ENCODE measurements around the gene PPP1R14B. TPM values are rescaled to one million over a fixed set of nuclear protein-coding genes. Genes with fewer than 3 reads are reported as not detected.

Gene PPP1R14B
- total RNA-seq, 2 donors from 2014 or later, result 113 to 234 TPM

DNA sequence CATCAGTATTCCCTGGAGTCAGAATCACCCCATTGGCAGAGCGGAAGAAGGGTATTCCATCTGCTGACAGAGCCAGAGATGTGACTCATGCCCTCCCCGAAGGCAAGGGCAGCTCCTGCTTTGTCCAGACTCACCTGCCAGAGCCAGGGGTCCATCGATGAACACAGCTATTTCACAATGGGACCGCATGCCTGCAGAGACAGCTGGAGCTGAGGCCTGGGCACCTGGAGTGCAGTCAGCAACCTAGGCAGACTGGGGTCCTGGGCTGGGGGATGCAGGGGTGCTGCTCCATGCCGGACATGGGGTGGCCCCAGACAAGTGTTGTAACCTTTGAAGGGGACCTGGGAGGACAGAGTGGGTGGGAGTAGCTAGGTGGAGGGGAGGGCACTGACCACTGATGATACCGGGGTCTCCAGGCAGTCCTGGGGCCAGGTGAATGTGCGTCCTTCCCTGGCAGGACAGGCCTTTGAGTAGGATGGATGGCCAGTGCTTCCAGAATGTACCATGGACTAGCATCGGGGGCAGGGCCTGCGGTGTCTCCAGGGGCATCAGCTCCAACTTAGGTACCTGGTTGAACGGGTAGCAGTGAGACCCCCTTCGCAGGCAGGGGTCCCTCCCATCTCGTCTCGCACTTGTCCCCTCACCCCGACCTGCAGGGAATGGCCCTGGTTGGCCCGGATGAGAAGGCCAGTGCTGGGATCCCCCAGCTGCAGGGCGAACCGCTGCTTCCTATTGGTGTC lies 22.4 kb downstream of the PPP1R14B start:
- Histone ChIP-seq H3K27me3 (no peaks in the 10 kb centered on the region), H3K9ac (ENCODE audit: low read depth in 2 of 2, low read length in 2 of 2) (peak overlapping the region in 1 of 2 donors; percentile 28), H3K9me3 (no peaks in the 10 kb centered on the region), H3K4me1 (peaks cover 16% of the 10 kb centered on the region), H3K27ac (no peak overlapping the region), H3K36me3 (no peaks in the 10 kb centered on the region), H3K4me3 (no peak overlapping the region)
- DNase-seq, result no peak
- TF ChIP-seq, protein P1, sequence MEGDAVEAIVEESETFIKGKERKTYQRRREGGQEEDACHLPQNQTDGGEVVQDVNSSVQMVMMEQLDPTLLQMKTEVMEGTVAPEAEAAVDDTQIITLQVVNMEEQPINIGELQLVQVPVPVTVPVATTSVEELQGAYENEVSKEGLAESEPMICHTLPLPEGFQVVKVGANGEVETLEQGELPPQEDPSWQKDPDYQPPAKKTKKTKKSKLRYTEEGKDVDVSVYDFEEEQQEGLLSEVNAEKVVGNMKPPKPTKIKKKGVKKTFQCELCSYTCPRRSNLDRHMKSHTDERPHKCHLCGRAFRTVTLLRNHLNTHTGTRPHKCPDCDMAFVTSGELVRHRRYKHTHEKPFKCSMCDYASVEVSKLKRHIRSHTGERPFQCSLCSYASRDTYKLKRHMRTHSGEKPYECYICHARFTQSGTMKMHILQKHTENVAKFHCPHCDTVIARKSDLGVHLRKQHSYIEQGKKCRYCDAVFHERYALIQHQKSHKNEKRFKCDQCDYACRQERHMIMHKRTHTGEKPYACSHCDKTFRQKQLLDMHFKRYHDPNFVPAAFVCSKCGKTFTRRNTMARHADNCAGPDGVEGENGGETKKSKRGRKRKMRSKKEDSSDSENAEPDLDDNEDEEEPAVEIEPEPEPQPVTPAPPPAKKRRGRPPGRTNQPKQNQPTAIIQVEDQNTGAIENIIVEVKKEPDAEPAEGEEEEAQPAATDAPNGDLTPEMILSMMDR (IDR thresholded peaks at IDR 0.05), result no peak
- intact Hi-C loops (cut with DNase I), result no loop called here

DNA sequence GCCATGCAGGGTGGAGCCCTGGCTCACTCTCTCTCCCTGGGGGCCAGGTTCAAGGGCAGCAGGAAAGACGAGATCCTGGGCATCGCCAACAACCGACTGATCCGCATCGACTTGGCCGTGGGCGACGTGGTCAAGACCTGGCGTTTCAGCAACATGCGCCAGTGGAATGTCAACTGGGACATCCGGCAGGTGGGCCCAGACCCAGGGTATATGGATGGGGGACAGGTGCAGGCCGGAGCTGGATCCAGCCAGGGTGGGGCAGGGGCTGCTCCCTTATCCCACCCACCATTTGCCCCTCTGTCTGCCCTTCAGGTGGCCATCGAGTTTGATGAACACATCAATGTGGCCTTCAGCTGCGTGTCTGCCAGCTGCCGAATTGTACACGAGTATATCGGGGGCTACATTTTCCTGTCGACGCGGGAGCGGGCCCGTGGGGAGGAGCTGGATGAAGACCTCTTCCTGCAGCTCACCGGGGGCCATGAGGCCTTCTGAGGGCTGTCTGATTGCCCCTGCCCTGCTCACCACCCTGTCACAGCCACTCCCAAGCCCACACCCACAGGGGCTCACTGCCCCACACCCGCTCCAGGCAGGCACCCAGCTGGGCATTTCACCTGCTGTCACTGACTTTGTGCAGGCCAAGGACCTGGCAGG lies 23.6 kb downstream of the PPP1R14B start:
- no peaks in the 10 kb centered on the region for H3K27me3 ChIP-seq
- H3K4me3 ChIP-seq, result no peak overlapping the region
- DNase-seq, result peak; percentile 40
- intact Hi-C loops (cut with DNase I), result no loop called here
- H3K36me3 ChIP-seq, result no peaks in the 10 kb centered on the region
- peak overlapping the region in 1 of 2 donors; percentile 34 for H3K9ac ChIP-seq (ENCODE audit: low read depth in 2 of 2, low read length in 2 of 2)
- peaks cover 15% of the 10 kb centered on the region for H3K4me1 ChIP-seq
- no peaks in the 10 kb centered on the region for H3K9me3 ChIP-seq
- TF ChIP-seq, protein P1 (IDR thresholded peaks at IDR 0.05), result no peak
- no peak overlapping the region for H3K27ac ChIP-seq

DNA sequence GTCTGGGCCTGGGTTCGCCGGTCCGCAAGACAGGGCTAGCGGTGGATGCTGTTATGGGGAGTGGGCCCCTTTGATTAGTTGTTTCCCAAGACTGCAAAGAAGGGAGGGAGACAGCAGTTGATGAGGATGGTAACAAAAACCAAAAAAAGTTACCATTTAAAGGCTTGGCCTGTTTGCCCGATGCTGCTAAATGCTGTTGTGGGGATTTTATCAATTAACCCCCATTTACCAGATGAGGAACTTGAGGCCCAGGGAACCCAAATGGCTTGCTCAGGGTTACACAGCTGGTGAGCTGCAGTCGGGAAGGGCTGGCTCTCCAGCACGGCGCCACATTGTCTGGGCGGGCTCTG lies 24.1 kb downstream of the PPP1R14B start:
- Histone ChIP-seq H3K27ac (no peak overlapping the region), H3K9me3 (no peaks in the 10 kb centered on the region), H3K4me3 (no peak overlapping the region), H3K9ac (ENCODE audit: low read depth in 2 of 2, low read length in 2 of 2) (no peak overlapping the region), H3K36me3 (no peaks in the 10 kb centered on the region), H3K27me3 (no peaks in the 10 kb centered on the region), H3K4me1 (peaks cover 12% of the 10 kb centered on the region)
- TF ChIP-seq, protein P1 (IDR thresholded peaks at IDR 0.05), result no peak
- intact Hi-C loops (cut with DNase I), result no loop called here
- DNase-seq, result no peak

DNA sequence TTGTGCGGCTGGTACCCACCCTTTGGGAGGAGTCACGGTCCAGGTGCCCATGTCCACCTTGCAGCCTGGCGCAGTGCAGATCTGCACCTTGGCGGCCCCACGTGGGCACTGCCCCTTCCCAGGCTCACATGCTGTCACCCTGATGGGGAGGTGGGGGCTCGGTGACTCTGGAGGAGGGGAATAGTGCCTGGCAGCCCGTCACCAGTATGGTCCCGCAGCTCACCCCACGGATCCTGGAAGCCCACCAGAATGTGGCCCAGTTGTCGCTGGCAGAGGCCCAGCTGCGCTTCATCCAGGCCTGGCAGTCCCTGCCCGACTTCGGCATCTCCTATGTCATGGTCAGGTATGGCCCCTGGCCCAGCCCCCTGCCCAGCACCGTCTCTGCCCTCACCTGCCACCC lies 25.9 kb downstream of the PPP1R14B start:
- Histone ChIP-seq H3K4me1 (peaks cover 7% of the 10 kb centered on the region), H3K9ac (ENCODE audit: low read depth in 2 of 2, low read length in 2 of 2) (no peak overlapping the region), H3K36me3 (no peaks in the 10 kb centered on the region), H3K27ac (no peak overlapping the region), H3K27me3 (no peaks in the 10 kb centered on the region), H3K4me3 (no peak overlapping the region), H3K9me3 (no peaks in the 10 kb centered on the region)
- intact Hi-C loops (cut with DNase I), result no loop called here
- no peak for DNase-seq
- TF ChIP-seq, protein P1 (IDR thresholded peaks at IDR 0.05), result no peak

DNA sequence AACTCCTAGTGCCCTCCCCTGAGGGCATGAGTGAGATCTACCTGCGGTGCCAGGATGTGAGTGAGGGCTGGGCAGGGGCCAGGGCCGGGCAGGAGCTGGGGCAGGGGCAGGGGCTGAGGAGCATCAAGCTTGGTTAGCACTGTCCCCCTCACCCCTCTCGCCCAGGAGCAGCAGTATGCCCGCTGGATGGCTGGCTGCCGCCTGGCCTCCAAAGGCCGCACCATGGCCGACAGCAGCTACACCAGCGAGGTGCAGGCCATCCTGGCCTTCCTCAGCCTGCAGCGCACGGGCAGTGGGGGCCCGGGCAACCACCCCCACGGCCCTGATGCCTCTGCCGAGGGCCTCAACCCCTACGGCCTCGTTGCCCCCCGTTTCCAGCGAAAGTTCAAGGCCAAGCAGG lies 26.5 kb downstream of the PPP1R14B start:
- TF ChIP-seq, protein P1 (IDR thresholded peaks at IDR 0.05), result no peak
- intact Hi-C loops (cut with DNase I), result no loop called here
- Histone ChIP-seq H3K27me3 (no peaks in the 10 kb centered on the region), H3K27ac (no peak overlapping the region), H3K9me3 (no peaks in the 10 kb centered on the region), H3K36me3 (no peaks in the 10 kb centered on the region), H3K9ac (ENCODE audit: low read depth in 2 of 2, low read length in 2 of 2) (no peak overlapping the region), H3K4me3 (no peak overlapping the region), H3K4me1 (peaks cover 5% of the 10 kb centered on the region)
- no peak for DNase-seq
